GM13976 (cell line): ENCODE results near the gene EML6.

Experiments used
- DNase-seq: peaks from one replicate; pipeline ENCODE4 v3.0.0; 2012; ENCODE audit warnings: low spot score
- CTCF ChIP-seq: IDR thresholded peaks from 2 replicates; pipeline ENCODE4 v1.5.1; 2012; ENCODE audit warnings: borderline replicate concordance, mild to moderate bottlenecking; ENCODE audit not compliant: insufficient read depth; ENCODE audit errors: extremely low read depth, missing control alignments, control extremely low read depth
- in situ Hi-C: fragments of 300-500 bp; cut with MboI; formaldehyde crosslinking; loops from one replicate; pipeline ENCODE4 v1.12.0; 2022; ENCODE audit warnings: low sequenced_read_pairs, mixed read lengths, inconsistent platforms; ENCODE audit not compliant: unreplicated experiment

The EML6 gene

GRCh38 chr2:54818226-54818625 lies 94.8 kb downstream of the EML6 start:
- no peak for TF ChIP-seq CTCF
- no peak for DNase-seq
- in situ Hi-C loops = no loop called here

GRCh38 chr2:54820558-54820957 lies 97.1 kb downstream of the EML6 start:
- TF ChIP-seq CTCF = no peak
- in situ Hi-C loops = no loop called here
- no peak for DNase-seq

- no peak for DNase-seq
- in situ Hi-C loops = no loop called here
- TF ChIP-seq CTCF = no peak
These were observed 101.1 kb downstream of the EML6 start for GRCh38 chr2:54824567-54824966.

GRCh38 chr2:54830546-54830945 lies 107.1 kb downstream of the EML6 start:
- no peak for DNase-seq
- in situ Hi-C loops = no loop called here
- TF ChIP-seq CTCF = no peak

GRCh38 chr2:54831480-54831879 lies 108.0 kb downstream of the EML6 start:
- no peak for DNase-seq
- TF ChIP-seq CTCF = no peak
- in situ Hi-C loops = no loop called here

GRCh38 chr2:54834721-54835120 lies 111.3 kb downstream of the EML6 start:
- in situ Hi-C loops = no loop called here
- DNase-seq = no peak
- no peak for TF ChIP-seq CTCF

GRCh38 chr2:54836477-54836876 lies 113.0 kb downstream of the EML6 start:
- no peak for DNase-seq
- no peak for TF ChIP-seq CTCF
- in situ Hi-C loops = no loop called here
